ENCODE data around the gene MMAB.

Gene MMAB

GRCh38 chr12:109600995-109601394 is 27.7 kb upstream of the MMAB start:
- Histone ChIP-seq H3K4me3 (replicated peaks; ENCODE audit: low read depth, low read length) (no peak overlapping the region), H3K36me3 (ENCODE audit: control insufficient read depth, insufficient read depth, low read length) (peaks cover 5% of the 10 kb centered on the region), H3K27me3 (replicated peaks; ENCODE audit: control insufficient read depth, insufficient read depth, low read length) (no peaks in the 10 kb centered on the region)
- no peak for DNase-seq (ENCODE audit: extremely low read depth, insufficient read length)
- TF ChIP-seq CTCF (IDR thresholded peaks at IDR 0.05; ENCODE audit: insufficient read depth, low read length, poor library complexity, severe bottlenecking) = no peak

- no peak for TF ChIP-seq CTCF (IDR thresholded peaks at IDR 0.05; ENCODE audit: insufficient read depth, low read length, poor library complexity, severe bottlenecking)
Measured at GRCh38 chr12:109600481-109600880, 27.2 kb upstream of the MMAB start.

GRCh38 chr12:109599087-109599486 is 25.8 kb upstream of the MMAB start:
- H3K27me3 ChIP-seq (replicated peaks; ENCODE audit: control insufficient read depth, insufficient read depth, low read length) = no peaks in the 10 kb centered on the region
- no peak for TF ChIP-seq CTCF (IDR thresholded peaks at IDR 0.05; ENCODE audit: insufficient read depth, low read length, poor library complexity, severe bottlenecking)
- no peak overlapping the region for H3K4me3 ChIP-seq (replicated peaks; ENCODE audit: low read depth, low read length)
- H3K36me3 ChIP-seq (ENCODE audit: control insufficient read depth, insufficient read depth, low read length) = peaks cover 10% of the 10 kb centered on the region
- DNase-seq (ENCODE audit: extremely low read depth, insufficient read length) = no peak

More at GRCh38 chr12:109600481-109600880, 27.2 kb upstream of the MMAB start:
- no peak for DNase-seq (ENCODE audit: extremely low read depth, insufficient read length)
- H3K4me3 ChIP-seq (replicated peaks; ENCODE audit: low read depth, low read length) = no peak overlapping the region
- no peaks in the 10 kb centered on the region for H3K27me3 ChIP-seq (replicated peaks; ENCODE audit: control insufficient read depth, insufficient read depth, low read length)
- H3K36me3 ChIP-seq (ENCODE audit: control insufficient read depth, insufficient read depth, low read length) = peaks cover 5% of the 10 kb centered on the region

- peaks cover 10% of the 10 kb centered on the region for H3K36me3 ChIP-seq (ENCODE audit: control insufficient read depth, insufficient read depth, low read length)
- H3K27me3 ChIP-seq (replicated peaks; ENCODE audit: control insufficient read depth, insufficient read depth, low read length) = no peaks in the 10 kb centered on the region
- TF ChIP-seq CTCF (IDR thresholded peaks at IDR 0.05; ENCODE audit: insufficient read depth, low read length, poor library complexity, severe bottlenecking) = no peak
- DNase-seq (ENCODE audit: extremely low read depth, insufficient read length) = no peak
- H3K4me3 ChIP-seq (replicated peaks; ENCODE audit: low read depth, low read length) = no peak overlapping the region
Measured at GRCh38 chr12:109598428-109598854, 25.1 kb upstream of the MMAB start.

- peak; percentile 99 for TF ChIP-seq CTCF (IDR thresholded peaks at IDR 0.05; ENCODE audit: insufficient read depth, low read length, poor library complexity, severe bottlenecking)
- Histone ChIP-seq H3K4me3 (replicated peaks; ENCODE audit: low read depth, low read length) (no peak overlapping the region), H3K27me3 (replicated peaks; ENCODE audit: control insufficient read depth, insufficient read depth, low read length) (no peaks in the 10 kb centered on the region), H3K36me3 (ENCODE audit: control insufficient read depth, insufficient read depth, low read length) (peaks cover 14% of the 10 kb centered on the region)
- DNase-seq (ENCODE audit: extremely low read depth, insufficient read length) = peak; percentile 43
Measured at GRCh38 chr12:109597795-109598427, 24.6 kb upstream of the MMAB start.

GRCh38 chr12:109597414-109597794 is 24.1 kb upstream of the MMAB start:
- no peaks in the 10 kb centered on the region for H3K27me3 ChIP-seq (replicated peaks; ENCODE audit: control insufficient read depth, insufficient read depth, low read length)
- no peak for TF ChIP-seq CTCF (IDR thresholded peaks at IDR 0.05; ENCODE audit: insufficient read depth, low read length, poor library complexity, severe bottlenecking)
- H3K4me3 ChIP-seq (replicated peaks; ENCODE audit: low read depth, low read length) = no peak overlapping the region
- no peak for DNase-seq (ENCODE audit: extremely low read depth, insufficient read length)
- H3K36me3 ChIP-seq (ENCODE audit: control insufficient read depth, insufficient read depth, low read length) = peaks cover 15% of the 10 kb centered on the region
